Ishikawa (cell line): ENCODE data around the gene GSTO2.

Experiments used
- CREB1 ChIP-seq: IDR thresholded peaks from 2 replicates; pipeline ENCODE4 v1.6.1; 2012; ENCODE audit warnings: low read depth
- EGR1 ChIP-seq: IDR thresholded peaks from 2 replicates; pipeline ENCODE4 v1.6.1; 2012
- EP300 ChIP-seq: IDR thresholded peaks from 2 replicates; pipeline ENCODE4 v1.6.1; 2012; ENCODE audit warnings: borderline replicate concordance
- FOXM1 ChIP-seq: IDR thresholded peaks from 2 replicates; pipeline ENCODE4 v1.6.1; 2012; ENCODE audit warnings: low read depth, borderline replicate concordance
- MAX ChIP-seq: IDR thresholded peaks from 2 replicates; pipeline ENCODE4 v1.6.1; 2012
- NFIC ChIP-seq: IDR thresholded peaks from 2 replicates; pipeline ENCODE4 v1.6.1; 2012
- RAD21 ChIP-seq: IDR thresholded peaks from 2 replicates; pipeline ENCODE4 v1.6.1; 2012; ENCODE audit warnings: low read depth
- TAF1 ChIP-seq: IDR thresholded peaks from 2 replicates; pipeline ENCODE4 v1.6.1; 2012; ENCODE audit warnings: low read depth, mild to moderate bottlenecking
- TCF12 ChIP-seq: IDR thresholded peaks from 2 replicates; pipeline ENCODE4 v1.6.1; 2012; ENCODE audit warnings: low read depth
- TEAD4 ChIP-seq: IDR thresholded peaks from 2 replicates; pipeline ENCODE4 v1.6.1; 2012
- USF1 ChIP-seq: IDR thresholded peaks from 2 replicates; pipeline ENCODE4 v1.6.1; 2012
- YY1 ChIP-seq: IDR thresholded peaks from 2 replicates; pipeline ENCODE4 v1.6.1; 2012; ENCODE audit warnings: low read depth
- ZBTB7A ChIP-seq: IDR thresholded peaks from 2 replicates; pipeline ENCODE4 v1.6.1; 2012; ENCODE audit warnings: low read depth
- TF ChIP-seq, protein P1 (sequence below): IDR thresholded peaks from 2 replicates; pipeline ENCODE4 v1.6.1; 2012; ENCODE audit warnings: low read depth, mild to moderate bottlenecking

GRCh38 chr10:104274762-104275721 lies 6.1 kb downstream of the GSTO2 start:
- TF ChIP-seq NFIC (no peak), EP300 (peak; percentile 30; the same call in 1 of the 2 replicates), ZBTB7A (peak; percentile 64; the same call in 1 of the 2 replicates), CREB1 (no peak), YY1 (peak; percentile 74), RAD21 (peak; percentile 44; the same call in 1 of the 2 replicates), USF1 (no peak), TAF1 (peak; percentile 30; the same call in 1 of the 2 replicates), MAX (peak; percentile 54; the same call in 1 of the 2 replicates), TCF12 (peak; percentile 35; the same call in 1 of the 2 replicates), TEAD4 (no peak), EGR1 (no peak), FOXM1 (no peak)
- TF ChIP-seq, protein P1, sequence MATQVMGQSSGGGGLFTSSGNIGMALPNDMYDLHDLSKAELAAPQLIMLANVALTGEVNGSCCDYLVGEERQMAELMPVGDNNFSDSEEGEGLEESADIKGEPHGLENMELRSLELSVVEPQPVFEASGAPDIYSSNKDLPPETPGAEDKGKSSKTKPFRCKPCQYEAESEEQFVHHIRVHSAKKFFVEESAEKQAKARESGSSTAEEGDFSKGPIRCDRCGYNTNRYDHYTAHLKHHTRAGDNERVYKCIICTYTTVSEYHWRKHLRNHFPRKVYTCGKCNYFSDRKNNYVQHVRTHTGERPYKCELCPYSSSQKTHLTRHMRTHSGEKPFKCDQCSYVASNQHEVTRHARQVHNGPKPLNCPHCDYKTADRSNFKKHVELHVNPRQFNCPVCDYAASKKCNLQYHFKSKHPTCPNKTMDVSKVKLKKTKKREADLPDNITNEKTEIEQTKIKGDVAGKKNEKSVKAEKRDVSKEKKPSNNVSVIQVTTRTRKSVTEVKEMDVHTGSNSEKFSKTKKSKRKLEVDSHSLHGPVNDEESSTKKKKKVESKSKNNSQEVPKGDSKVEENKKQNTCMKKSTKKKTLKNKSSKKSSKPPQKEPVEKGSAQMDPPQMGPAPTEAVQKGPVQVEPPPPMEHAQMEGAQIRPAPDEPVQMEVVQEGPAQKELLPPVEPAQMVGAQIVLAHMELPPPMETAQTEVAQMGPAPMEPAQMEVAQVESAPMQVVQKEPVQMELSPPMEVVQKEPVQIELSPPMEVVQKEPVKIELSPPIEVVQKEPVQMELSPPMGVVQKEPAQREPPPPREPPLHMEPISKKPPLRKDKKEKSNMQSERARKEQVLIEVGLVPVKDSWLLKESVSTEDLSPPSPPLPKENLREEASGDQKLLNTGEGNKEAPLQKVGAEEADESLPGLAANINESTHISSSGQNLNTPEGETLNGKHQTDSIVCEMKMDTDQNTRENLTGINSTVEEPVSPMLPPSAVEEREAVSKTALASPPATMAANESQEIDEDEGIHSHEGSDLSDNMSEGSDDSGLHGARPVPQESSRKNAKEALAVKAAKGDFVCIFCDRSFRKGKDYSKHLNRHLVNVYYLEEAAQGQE, result no peak
